Panc1 (cell line): ENCODE measurements around the gene TAGLN. TPM values are rescaled to one million over a fixed set of nuclear protein-coding genes. Genes with fewer than 3 reads are reported as not detected.

Source experiments
- ATAC-seq: fragments of 200-7000 bp; cut with Tn5 transposase; 2 replicates; pipeline ENCODE4 v1.9.1; 2020; ENCODE audit warnings: mild to moderate bottlenecking, moderate library complexity
- BruUV-seq: library from RNA; stranded (reverse); fragments of 400-500 nt; replicated peaks from 2 replicates; lab custom pipeline; 2021; lab: Mats Ljungman, UMichigan
- CTCF ChIA-PET: fragments of 300-600 bp; sonication (Branson Sonifier 250); formaldehyde crosslinking; loops from one replicate; lab custom pipeline; 2022; ENCODE audit warnings: antibody characterized with exemption; lab: Charles Lee
- POLR2A ChIA-PET: fragments of 300-600 bp; sonication (Branson Sonifier 250); formaldehyde crosslinking; loops from one replicate; lab custom pipeline; 2022; ENCODE audit warnings: antibody characterized with exemption; lab: Charles Lee
- DNase-seq: peaks from one replicate; pipeline ENCODE4 v3.0.0-alpha.2; 2010; ENCODE audit warnings: low read depth, low spot score
- H3K27ac ChIP-seq: 2 replicates; pipeline ENCODE4 v1.5.1; 2011; ENCODE audit warnings: mild to moderate bottlenecking, low read length, inconsistent platforms
- H3K27me3 ChIP-seq: fragments of 200-500 bp; sonication (Bioruptor generic); 2 replicates; pipeline ENCODE4 v1.6.0; 2014; ENCODE audit warnings: low read length, inconsistent platforms; ENCODE audit not compliant: control insufficient read depth, insufficient read depth
- H3K36me3 ChIP-seq: fragments of 200-500 bp; sonication (Bioruptor generic); 2 replicates; pipeline ENCODE4 v1.5.1; 2014; ENCODE audit warnings: inconsistent platforms, mild to moderate bottlenecking, low read length, moderate library complexity; ENCODE audit not compliant: control insufficient read depth, insufficient read depth
- H3K4me1 ChIP-seq: 2 replicates; pipeline ENCODE4 v1.5.1; 2011; ENCODE audit warnings: inconsistent platforms, mild to moderate bottlenecking, low read length, moderate library complexity; ENCODE audit not compliant: control insufficient read depth, insufficient read depth
- H3K4me3 ChIP-seq, 2 experiments: 2 replicates each; pipeline ENCODE4 v1.5.1; 2011 to 2012; ENCODE audit warnings: low read depth in 2 of 2, low read length in 2 of 2, mild to moderate bottlenecking in 2 of 2, inconsistent platforms in 1 of 2, moderate library complexity in 1 of 2
- H3K9me3 ChIP-seq: fragments of 200-500 bp; sonication (Bioruptor generic); 2 replicates; pipeline ENCODE4 v1.5.1; 2014; ENCODE audit warnings: low read depth, mild to moderate bottlenecking, inconsistent platforms, low read length, moderate library complexity; ENCODE audit not compliant: control insufficient read depth, insufficient read depth
- POLR2AphosphoS5 ChIP-seq: IDR thresholded peaks from 2 replicates; pipeline ENCODE4 v1.6.1; 2012; ENCODE audit warnings: mild to moderate bottlenecking, low read depth, low read length, moderate library complexity
- REST ChIP-seq, 2 experiments: IDR thresholded peaks; 2 replicates each; pipeline ENCODE4 v1.6.1; 2011 to 2012; ENCODE audit warnings: low read depth in 2 of 2, control low read depth in 1 of 2, low read length in 1 of 2, mild to moderate bottlenecking in 1 of 2, moderate library complexity in 1 of 2; ENCODE audit not compliant: insufficient read depth in 1 of 2
- SIN3A ChIP-seq: IDR thresholded peaks from 2 replicates; pipeline ENCODE4 v1.6.1; 2012; ENCODE audit warnings: low read depth, mild to moderate bottlenecking, low read length, moderate library complexity, borderline replicate concordance; ENCODE audit not compliant: insufficient read depth
- TCF7L2 ChIP-seq: IDR thresholded peaks from 2 replicates; pipeline ENCODE4 v1.6.1; 2011; ENCODE audit warnings: mild to moderate bottlenecking, low read depth, low read length, inconsistent platforms
- in situ Hi-C: cut with HindIII; loops from 2 replicates; pipeline ENCODE4 v1.10.0; 2016; ENCODE audit warnings: low sequenced_read_pairs, low pct_unique_long_range_greater_than_20kb
- intact Hi-C: fragments of 100-400 bp; cut with micrococcal nuclease; formaldehyde crosslinking; loops from one replicate; pipeline ENCODE4 v1.10.0; 2022; ENCODE audit not compliant: unreplicated experiment
- total RNA-seq: library from RNA; stranded (reverse); gene quantifications from one replicate; pipeline ENCODE4 v1.2.1, GENCODE V29; 2021; ENCODE audit not compliant: unreplicated experiment
- TF ChIP-seq, protein P1 (sequence below): fragments of 450-650 bp; IDR thresholded peaks from 2 replicates; pipeline ENCODE4 v1.5.1; 2017; ENCODE audit warnings: mild to moderate bottlenecking

TAGLN gene
- total RNA-seq, 1 experiment from 2014 or later, result 6.4 TPM

DNA sequence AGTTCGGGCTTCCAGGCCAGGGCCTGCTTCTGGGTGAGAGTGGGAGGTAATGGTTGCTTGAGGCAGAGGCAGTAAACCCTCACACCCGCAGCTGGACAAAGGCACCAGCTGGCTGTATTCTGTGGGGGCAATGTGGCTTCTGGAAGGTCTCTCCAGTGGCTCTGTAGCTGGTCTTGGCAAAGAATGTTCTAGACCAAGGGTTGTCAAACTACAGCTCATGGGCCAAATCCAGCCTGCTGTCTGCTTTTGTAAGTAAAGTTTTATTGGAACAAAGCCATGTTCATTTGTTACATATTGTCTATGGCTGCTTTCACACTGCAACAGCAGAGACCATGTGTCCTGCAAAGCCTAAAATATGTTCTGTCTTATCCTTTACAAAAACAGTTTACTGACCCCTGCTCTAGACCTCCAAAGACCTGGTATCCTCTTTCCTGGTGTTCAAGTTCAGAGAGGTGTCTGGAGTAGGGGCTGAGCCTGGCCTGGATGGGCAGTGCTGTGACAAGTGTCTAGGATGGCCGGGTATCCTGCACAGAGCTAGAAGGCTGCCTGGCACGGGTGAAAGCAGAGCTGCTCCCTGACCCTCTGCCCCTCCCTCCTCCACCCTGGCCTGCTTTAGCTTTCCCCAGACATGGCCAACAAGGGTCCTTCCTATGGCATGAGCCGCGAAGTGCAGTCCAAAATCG lies 3.4 kb downstream of the TAGLN start:
- Histone ChIP-seq H3K27me3 (no peaks in the 10 kb centered on the region), H3K36me3 (no peaks in the 10 kb centered on the region), H3K4me1 (peaks cover 6% of the 10 kb centered on the region), H3K4me3 (no peak overlapping the region), H3K27ac (no peak overlapping the region), H3K9me3 (no peaks in the 10 kb centered on the region)
- TF ChIP-seq SIN3A, result no peak
- TF ChIP-seq, protein P1, sequence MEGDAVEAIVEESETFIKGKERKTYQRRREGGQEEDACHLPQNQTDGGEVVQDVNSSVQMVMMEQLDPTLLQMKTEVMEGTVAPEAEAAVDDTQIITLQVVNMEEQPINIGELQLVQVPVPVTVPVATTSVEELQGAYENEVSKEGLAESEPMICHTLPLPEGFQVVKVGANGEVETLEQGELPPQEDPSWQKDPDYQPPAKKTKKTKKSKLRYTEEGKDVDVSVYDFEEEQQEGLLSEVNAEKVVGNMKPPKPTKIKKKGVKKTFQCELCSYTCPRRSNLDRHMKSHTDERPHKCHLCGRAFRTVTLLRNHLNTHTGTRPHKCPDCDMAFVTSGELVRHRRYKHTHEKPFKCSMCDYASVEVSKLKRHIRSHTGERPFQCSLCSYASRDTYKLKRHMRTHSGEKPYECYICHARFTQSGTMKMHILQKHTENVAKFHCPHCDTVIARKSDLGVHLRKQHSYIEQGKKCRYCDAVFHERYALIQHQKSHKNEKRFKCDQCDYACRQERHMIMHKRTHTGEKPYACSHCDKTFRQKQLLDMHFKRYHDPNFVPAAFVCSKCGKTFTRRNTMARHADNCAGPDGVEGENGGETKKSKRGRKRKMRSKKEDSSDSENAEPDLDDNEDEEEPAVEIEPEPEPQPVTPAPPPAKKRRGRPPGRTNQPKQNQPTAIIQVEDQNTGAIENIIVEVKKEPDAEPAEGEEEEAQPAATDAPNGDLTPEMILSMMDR, result no peak
- TF ChIP-seq TCF7L2, result no peak
- no peak for TF ChIP-seq REST (IDR thresholded peaks at IDR 0.05; ENCODE audit: insufficient read depth in 1 of 2, low read depth in 2 of 2, low read length in 1 of 2)
- TF ChIP-seq POLR2AphosphoS5, result no peak
- POLR2A ChIA-PET, result interaction anchor here (0.6 kb wide), 1 partner anchor 41 kb away, joined by 3 read pairs; no protein-coding TSS in a partner anchor
- no peak for DNase-seq
- in situ Hi-C loops, result no loop called here
- no peak for ATAC-seq
- intact Hi-C loops, result no loop called here
- CTCF ChIA-PET, result no interaction called here
- no TSS peak for BruUV-seq

DNA sequence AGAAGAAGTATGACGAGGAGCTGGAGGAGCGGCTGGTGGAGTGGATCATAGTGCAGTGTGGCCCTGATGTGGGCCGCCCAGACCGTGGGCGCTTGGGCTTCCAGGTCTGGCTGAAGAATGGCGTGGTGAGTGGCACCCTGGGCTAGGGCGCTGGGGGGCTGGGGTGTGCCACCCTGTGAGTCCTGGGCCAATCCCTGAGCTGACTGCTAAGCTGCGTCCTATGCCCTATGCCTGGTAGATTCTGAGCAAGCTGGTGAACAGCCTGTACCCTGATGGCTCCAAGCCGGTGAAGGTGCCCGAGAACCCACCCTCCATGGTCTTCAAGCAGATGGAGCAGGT lies 3.9 kb downstream of the TAGLN start:
- CTCF ChIA-PET, result no interaction called here
- Histone ChIP-seq H3K4me3 (no peak overlapping the region), H3K36me3 (no peaks in the 10 kb centered on the region), H3K4me1 (peaks cover 6% of the 10 kb centered on the region), H3K9me3 (no peaks in the 10 kb centered on the region), H3K27me3 (no peaks in the 10 kb centered on the region), H3K27ac (no peak overlapping the region)
- TF ChIP-seq POLR2AphosphoS5, result no peak
- no peak for TF ChIP-seq REST (IDR thresholded peaks at IDR 0.05; ENCODE audit: insufficient read depth in 1 of 2, low read depth in 2 of 2, low read length in 1 of 2)
- TF ChIP-seq, protein P1, result no peak
- no peak for TF ChIP-seq TCF7L2
- TF ChIP-seq SIN3A, result no peak
- DNase-seq (no peak), ATAC-seq (no peak)
- POLR2A ChIA-PET, result interaction anchor here (0.6 kb wide), 1 partner anchor 41 kb away, joined by 3 read pairs; no protein-coding TSS in a partner anchor
- no TSS peak for BruUV-seq
- in situ Hi-C loops, result no loop called here
- intact Hi-C loops, result no loop called here
